Immature natural killer cell (primary cell): Measurements from ENCODE around the gene GOLGA6D. TPM values are rescaled to one million over a fixed set of nuclear protein-coding genes. Genes with fewer than 3 reads are reported as not detected.
"Not testable (repeated sequence)": the region's sequence is repeated elsewhere in the genome, so short reads cannot be mapped to it uniquely, and the experiment has no call there.

ENCODE experiments used
- DNase-seq, 3 donors: peaks; one replicate each; pipeline ENCODE4 v3.0.0; 2022; ENCODE audit warnings: mixed read lengths in 1 of 3
- H3K27ac Mint-ChIP-seq, 6 donors: one replicate each; pipeline ENCODE4 v1.8.0; 2020; ENCODE audit warnings: mixed read lengths in 6 of 6, mild to moderate bottlenecking in 5 of 6, inconsistent platforms in 4 of 6, moderate library complexity in 3 of 6
- H3K27me3 Mint-ChIP-seq, 3 donors: one replicate each; pipeline ENCODE4 v1.8.0; 2020 to 2021; ENCODE audit warnings: low read depth in 3 of 3, mild to moderate bottlenecking in 3 of 3, mixed read lengths in 3 of 3, moderate library complexity in 3 of 3, inconsistent platforms in 1 of 3
- H3K36me3 Mint-ChIP-seq, 3 donors: one replicate each; pipeline ENCODE4 v1.8.0; 2020; ENCODE audit warnings: mixed read lengths in 3 of 3, inconsistent platforms in 2 of 3, mild to moderate bottlenecking in 2 of 3
- H3K4me1 Mint-ChIP-seq, 2 donors: one replicate each; pipeline ENCODE4 v1.8.0; 2020; ENCODE audit warnings: inconsistent platforms in 2 of 2, mild to moderate bottlenecking in 2 of 2, mixed read lengths in 2 of 2, moderate library complexity in 1 of 2
- H3K4me3 Mint-ChIP-seq, 5 donors: one replicate each; pipeline ENCODE4 v1.8.0; 2020; ENCODE audit warnings: mild to moderate bottlenecking in 5 of 5, mixed read lengths in 5 of 5, inconsistent platforms in 3 of 5, moderate library complexity in 3 of 5
- H3K9me3 Mint-ChIP-seq, 6 donors: one replicate each; pipeline ENCODE4 v1.8.0; 2020; ENCODE audit warnings: mild to moderate bottlenecking in 6 of 6, mixed read lengths in 6 of 6, inconsistent platforms in 4 of 6, moderate library complexity in 3 of 6
- polyA plus RNA-seq, 3 donors: library from polyadenylated mRNA; unstranded; fragments of 300-500 nt; fragmentation: Illumina TruSeq; gene quantifications; one replicate each; pipeline ENCODE4 v1.2.3, GENCODE V29; 2021

Gene GOLGA6D
- polyA plus RNA-seq, 3 donors from 2014 or later = not detected

- no peak for DNase-seq
- Mint-ChIP-seq H3K27ac (no peak overlapping the region), H3K9me3 (peaks cover 0 to 16% (median 4%) of the 10 kb centered on the region in 6 donors), H3K4me1 (peaks cover 17 to 18% of the 10 kb centered on the region in 2 donors), H3K36me3 (peaks cover 0 to 6% (median 3%) of the 10 kb centered on the region in 3 donors), H3K4me3 (no peak overlapping the region), H3K27me3 (peaks cover 6 to 8% (median 6%) of the 10 kb centered on the region in 3 donors)
These were observed 25.2 kb downstream of the GOLGA6D start for GRCh38 chr15:75307778-75308390.

- no peak for DNase-seq
- peaks cover 0 to 16% (median 7%) of the 10 kb centered on the region in 6 donors for H3K9me3 Mint-ChIP-seq
- peaks cover 26 to 27% of the 10 kb centered on the region in 2 donors for H3K4me1 Mint-ChIP-seq
- H3K27ac Mint-ChIP-seq = peak overlapping the region in 1 of 6 donors; percentile 11
- no peak overlapping the region for H3K4me3 Mint-ChIP-seq
- H3K27me3 Mint-ChIP-seq = peaks cover 6% of the 10 kb centered on the region in 3 donors
- peaks cover 0 to 6% (median 3%) of the 10 kb centered on the region in 3 donors for H3K36me3 Mint-ChIP-seq
These were observed 27.1 kb downstream of the GOLGA6D start for GRCh38 chr15:75309711-75310110.

GRCh38 chr15:75312548-75312947 lies 29.9 kb downstream of the GOLGA6D start:
- H3K27me3 Mint-ChIP-seq = not testable (repeated sequence)
- H3K27ac Mint-ChIP-seq = peak overlapping the region; percentile 22 to 85 (median 66)
- DNase-seq = peak; percentile 44 to 49 (median 48)

GRCh38 chr15:75313116-75313845 lies 30.6 kb downstream of the GOLGA6D start:
- H3K36me3 Mint-ChIP-seq = peaks cover 0 to 8% (median 6%) of the 10 kb centered on the region in 3 donors
- H3K4me1 Mint-ChIP-seq = peaks cover 26 to 27% of the 10 kb centered on the region in 2 donors
- H3K27me3 Mint-ChIP-seq = peaks cover 0 to 4% (median 2%) of the 10 kb centered on the region in 3 donors
- DNase-seq = no peak
- peak overlapping the region in 1 of 6 donors; percentile 61 for H3K27ac Mint-ChIP-seq
- peaks cover 0 to 16% (median 7%) of the 10 kb centered on the region in 6 donors for H3K9me3 Mint-ChIP-seq
- peak overlapping the region; percentile 7 to 64 (median 22) for H3K4me3 Mint-ChIP-seq

More at GRCh38 chr15:75312548-75312947, 29.9 kb downstream of the GOLGA6D start:
- H3K36me3 Mint-ChIP-seq = not testable (repeated sequence)
- Mint-ChIP-seq H3K4me1 (peaks cover 26 to 27% of the 10 kb centered on the region in 2 donors), H3K9me3 (peaks cover 0 to 16% (median 7%) of the 10 kb centered on the region in 6 donors), H3K4me3 (peak overlapping the region; percentile 40 to 71 (median 64))

GRCh38 chr15:75314552-75315290 lies 32.1 kb downstream of the GOLGA6D start:
- Mint-ChIP-seq H3K9me3 (peaks cover 0 to 16% (median 7%) of the 10 kb centered on the region in 6 donors), H3K4me1 (peaks cover 26 to 27% of the 10 kb centered on the region in 2 donors), H3K4me3 (no peak overlapping the region), H3K36me3 (peaks cover 0 to 8% (median 6%) of the 10 kb centered on the region in 3 donors), H3K27me3 (peaks cover 2 to 4% (median 3%) of the 10 kb centered on the region in 3 donors), H3K27ac (peak overlapping the region in 1 of 6 donors; percentile 52)
- DNase-seq = no peak

GRCh38 chr15:75319231-75319897 lies 36.7 kb downstream of the GOLGA6D start:
- not testable (repeated sequence) for H3K9me3 Mint-ChIP-seq, H3K4me3 Mint-ChIP-seq, H3K36me3 Mint-ChIP-seq

GRCh38 chr15:75321711-75322110 lies 39.1 kb downstream of the GOLGA6D start:
- Mint-ChIP-seq H3K9me3 (no peaks in the 10 kb centered on the region), H3K4me3 (no peak overlapping the region), H3K27me3 (peaks cover 0 to 3% (median 3%) of the 10 kb centered on the region in 3 donors), H3K4me1 (no peaks in the 10 kb centered on the region), H3K36me3 (peaks cover 0 to 3% (median 0%) of the 10 kb centered on the region in 3 donors), H3K27ac (peak overlapping the region in 1 of 6 donors; percentile 33)
- DNase-seq = no peak

More at GRCh38 chr15:75319231-75319897, 36.7 kb downstream of the GOLGA6D start:
- DNase-seq, H3K27me3 Mint-ChIP-seq, H3K4me1 Mint-ChIP-seq, H3K27ac Mint-ChIP-seq: not testable (repeated sequence)

GRCh38 chr15:75325922-75326321 lies 43.3 kb downstream of the GOLGA6D start:
- no peaks in the 10 kb centered on the region for H3K4me1 Mint-ChIP-seq
- H3K27me3 Mint-ChIP-seq = peaks cover 0 to 5% (median 1%) of the 10 kb centered on the region in 3 donors

GRCh38 chr15:75327005-75327404 lies 44.4 kb downstream of the GOLGA6D start:
- Mint-ChIP-seq H3K36me3 (no peaks in the 10 kb centered on the region), H3K27me3 (peaks cover 0 to 7% (median 0%) of the 10 kb centered on the region in 3 donors), H3K9me3 (no peaks in the 10 kb centered on the region), H3K4me3 (no peak overlapping the region), H3K4me1 (no peaks in the 10 kb centered on the region), H3K27ac (peak overlapping the region in 1 of 6 donors; percentile 21)
- DNase-seq = no peak

More at GRCh38 chr15:75325922-75326321, 43.3 kb downstream of the GOLGA6D start:
- no peak for DNase-seq
- Mint-ChIP-seq H3K36me3 (no peaks in the 10 kb centered on the region), H3K4me3 (no peak overlapping the region), H3K9me3 (no peaks in the 10 kb centered on the region), H3K27ac (no peak overlapping the region)

GRCh38 chr15:75327491-75327890 lies 44.9 kb downstream of the GOLGA6D start:
- Mint-ChIP-seq H3K36me3 (no peaks in the 10 kb centered on the region), H3K4me1 (no peaks in the 10 kb centered on the region), H3K27me3 (peaks cover 0 to 7% (median 0%) of the 10 kb centered on the region in 3 donors), H3K4me3 (no peak overlapping the region), H3K27ac (no peak overlapping the region), H3K9me3 (no peaks in the 10 kb centered on the region)
- DNase-seq = no peak

- H3K36me3 Mint-ChIP-seq = no peaks in the 10 kb centered on the region
- H3K4me3 Mint-ChIP-seq = no peak overlapping the region
- H3K27ac Mint-ChIP-seq = no peak overlapping the region
- H3K9me3 Mint-ChIP-seq = no peaks in the 10 kb centered on the region
- DNase-seq = no peak
- H3K4me1 Mint-ChIP-seq = peaks cover 5 to 7% of the 10 kb centered on the region in 2 donors
- H3K27me3 Mint-ChIP-seq = peaks cover 1 to 10% (median 4%) of the 10 kb centered on the region in 3 donors
These were observed 46.1 kb downstream of the GOLGA6D start for GRCh38 chr15:75328493-75329314.

GRCh38 chr15:75329571-75329970 lies 46.9 kb downstream of the GOLGA6D start:
- Mint-ChIP-seq H3K27me3 (peaks cover 4 to 18% (median 6%) of the 10 kb centered on the region in 3 donors), H3K27ac (no peak overlapping the region), H3K9me3 (no peaks in the 10 kb centered on the region)

More at GRCh38 chr15:75329571-75329970, 46.9 kb downstream of the GOLGA6D start:
- Mint-ChIP-seq H3K4me3 (no peak overlapping the region), H3K36me3 (no peaks in the 10 kb centered on the region), H3K4me1 (peaks cover 14% of the 10 kb centered on the region in 2 donors)
- no peak for DNase-seq
